H7 (cell line): ENCODE results near the gene APP. TPM values are rescaled to one million over a fixed set of nuclear protein-coding genes. Genes with fewer than 3 reads are reported as not detected.
"Not testable (repeated sequence)": the region's sequence is repeated elsewhere in the genome, so short reads cannot be mapped to it uniquely, and the experiment has no call there.

Experiments
- DNase-seq: peaks from one replicate; pipeline ENCODE4 v3.0.0; 2012
- H3K27me3 ChIP-seq: 2 replicates; pipeline ENCODE4 v1.6.0; 2011; ENCODE audit warnings: mild to moderate bottlenecking, low read length; ENCODE audit not compliant: control insufficient read depth, insufficient read depth
- H3K36me3 ChIP-seq: replicated peaks from 2 replicates; pipeline ENCODE4 v1.5.1; 2011; ENCODE audit warnings: low read length; ENCODE audit not compliant: control insufficient read depth, insufficient read depth
- H3K4me3 ChIP-seq: 2 replicates; pipeline ENCODE4 v1.5.1; 2011; ENCODE audit warnings: low read depth, mild to moderate bottlenecking, control low read depth, low read length, moderate library complexity; ENCODE audit not compliant: insufficient read depth
- total RNA-seq: library from RNA; depleted of rRNA; stranded (reverse); fragments of >200 nt; shearing (Covaris generic); gene quantifications from 2 replicates; pipeline ENCODE4 v1.2.3, GENCODE V29; 2014

APP gene
- total RNA-seq, 1 experiment from 2014 or later, result 316 TPM

DNA sequence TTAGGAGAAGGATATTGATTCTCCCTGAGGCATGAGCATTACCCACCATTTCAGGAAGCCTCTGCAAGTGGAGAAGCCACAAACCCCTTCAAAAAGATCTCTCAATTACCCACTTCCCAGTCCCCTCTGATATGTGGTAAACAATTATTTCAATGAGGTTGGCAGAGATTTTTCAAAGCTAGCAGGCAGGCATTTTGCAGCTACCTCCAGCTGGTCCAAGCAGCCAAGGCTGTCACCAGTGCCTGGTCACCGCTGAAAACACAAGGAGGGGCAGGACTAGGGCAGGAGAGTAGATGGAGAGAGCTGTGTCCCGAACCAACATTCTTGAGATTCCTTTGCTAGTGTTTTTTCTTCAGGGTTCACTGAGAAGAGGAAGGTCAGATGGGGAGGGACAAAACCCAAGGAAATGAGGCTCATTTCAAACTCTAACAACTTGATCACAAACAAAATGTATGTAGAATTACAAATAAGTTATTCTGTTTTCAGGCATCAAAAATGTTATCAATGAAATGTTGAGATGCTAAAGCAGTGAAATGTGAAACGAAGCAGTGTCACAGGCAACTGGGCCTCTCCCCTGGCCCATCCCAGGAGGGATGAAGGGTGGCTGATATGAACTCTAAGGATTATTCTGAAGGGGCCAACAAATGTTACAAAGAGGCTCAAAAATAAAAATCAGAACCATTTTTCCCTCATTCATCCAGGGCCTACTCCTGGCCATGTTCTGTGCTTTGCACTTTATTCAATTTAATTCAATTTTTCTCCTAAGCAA, 22.3 kb downstream of the APP start:
- DNase-seq, result peak; percentile 55
- H3K4me3 ChIP-seq, result no peak overlapping the region
- H3K27me3 ChIP-seq, result no peaks in the 10 kb centered on the region
- H3K36me3 ChIP-seq, result peaks cover 2% of the 10 kb centered on the region; the same call in 1 of the 2 replicates

GRCh38 chr21:26147535-26147934, 23.0 kb downstream of the APP start:
- no peak for DNase-seq
- Histone ChIP-seq H3K36me3 (peaks cover 2% of the 10 kb centered on the region; the same call in 1 of the 2 replicates), H3K27me3 (no peaks in the 10 kb centered on the region), H3K4me3 (no peak overlapping the region)

DNA sequence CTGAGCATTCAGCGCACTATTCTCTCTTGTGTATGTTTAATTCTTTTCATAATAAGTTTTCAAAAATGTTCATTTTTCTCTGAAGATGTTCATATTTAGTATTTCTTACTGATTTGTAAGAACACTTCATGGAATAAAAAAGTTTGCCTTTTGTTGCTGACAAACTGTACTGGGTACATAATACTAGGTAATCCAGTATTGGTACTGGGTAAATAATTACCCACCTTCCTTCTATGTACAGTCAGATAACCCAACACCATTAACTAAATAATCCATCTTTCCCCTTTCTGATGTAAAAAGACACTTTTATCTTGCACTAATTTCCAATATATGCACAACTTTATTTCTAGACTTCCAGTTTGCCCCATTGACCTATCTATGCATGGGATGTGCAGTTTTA, 23.9 kb downstream of the APP start:
- DNase-seq, result no peak
- H3K36me3 ChIP-seq, result peaks cover 2% of the 10 kb centered on the region; the same call in 1 of the 2 replicates
- no peak overlapping the region for H3K4me3 ChIP-seq
- no peaks in the 10 kb centered on the region for H3K27me3 ChIP-seq

DNA sequence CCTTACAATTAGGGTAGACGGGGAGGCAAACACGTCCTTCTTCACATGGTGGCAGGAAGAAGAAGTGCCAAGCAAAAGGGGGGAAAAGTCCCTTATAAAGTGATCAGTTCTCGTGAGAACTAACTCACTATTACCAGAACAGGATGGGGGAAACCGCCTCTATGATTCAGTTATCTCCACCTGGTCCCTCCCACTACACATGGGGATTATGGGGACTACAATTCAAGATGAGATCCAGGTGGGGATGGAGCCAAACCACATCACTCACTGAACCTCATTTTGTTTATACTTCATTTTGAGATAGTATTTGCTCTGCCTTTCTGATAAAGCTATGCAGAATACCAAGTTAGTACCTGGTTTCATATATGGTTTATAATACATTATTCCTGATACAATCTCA, 26.5 kb downstream of the APP start:
- no peak for DNase-seq

DNA sequence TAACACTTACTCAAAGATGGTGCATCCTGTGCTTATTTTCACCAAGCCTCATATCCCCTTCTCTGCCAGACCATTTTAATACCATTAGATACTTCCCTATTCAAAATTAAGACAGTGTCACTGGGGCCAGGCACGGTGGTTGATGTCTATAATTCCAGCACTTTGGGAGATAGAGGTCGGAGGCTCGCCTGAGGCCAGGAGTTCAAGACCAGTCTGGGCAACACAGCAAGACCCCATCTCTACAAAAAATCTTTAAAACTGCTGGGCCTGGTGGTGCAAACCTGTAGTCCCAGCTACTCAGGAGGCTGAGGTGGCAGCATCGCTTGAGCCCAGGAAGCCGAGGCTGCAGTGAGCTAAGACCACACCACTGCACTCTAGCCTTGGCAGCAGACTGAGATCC, 28.2 kb downstream of the APP start:
- Histone ChIP-seq H3K27me3 (no peaks in the 10 kb centered on the region), H3K4me3 (no peak overlapping the region), H3K36me3 (no peaks in the 10 kb centered on the region; the same call in 1 of the 2 replicates)
- no peak for DNase-seq

More for the DNA sequence above, 26.5 kb downstream of the APP start:
- peaks cover 2% of the 10 kb centered on the region; the same call in 1 of the 2 replicates for H3K36me3 ChIP-seq
- H3K27me3 ChIP-seq, result no peaks in the 10 kb centered on the region
- H3K4me3 ChIP-seq, result no peak overlapping the region

DNA sequence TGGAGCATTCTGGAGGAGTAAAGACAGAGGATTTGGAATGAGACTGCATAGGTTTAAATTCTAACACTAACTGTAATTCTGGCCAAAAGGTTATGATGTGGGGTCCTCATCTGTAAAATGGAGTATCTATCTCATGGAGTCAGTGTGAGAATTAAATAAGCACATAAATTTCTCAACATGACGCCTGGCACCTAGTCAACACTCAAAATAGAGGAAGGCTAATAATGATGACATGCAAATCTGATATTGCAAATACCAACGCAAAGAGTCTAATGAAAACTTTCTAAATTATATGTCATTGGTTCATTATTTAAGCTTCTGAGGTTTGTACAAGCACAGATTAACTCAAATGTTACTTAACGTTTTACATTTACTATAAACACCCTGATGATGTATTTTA, 29.6 kb downstream of the APP start:
- DNase-seq, result no peak
- Histone ChIP-seq H3K27me3 (no peaks in the 10 kb centered on the region), H3K4me3 (no peak overlapping the region), H3K36me3 (no peaks in the 10 kb centered on the region; the same call in 1 of the 2 replicates)

DNA sequence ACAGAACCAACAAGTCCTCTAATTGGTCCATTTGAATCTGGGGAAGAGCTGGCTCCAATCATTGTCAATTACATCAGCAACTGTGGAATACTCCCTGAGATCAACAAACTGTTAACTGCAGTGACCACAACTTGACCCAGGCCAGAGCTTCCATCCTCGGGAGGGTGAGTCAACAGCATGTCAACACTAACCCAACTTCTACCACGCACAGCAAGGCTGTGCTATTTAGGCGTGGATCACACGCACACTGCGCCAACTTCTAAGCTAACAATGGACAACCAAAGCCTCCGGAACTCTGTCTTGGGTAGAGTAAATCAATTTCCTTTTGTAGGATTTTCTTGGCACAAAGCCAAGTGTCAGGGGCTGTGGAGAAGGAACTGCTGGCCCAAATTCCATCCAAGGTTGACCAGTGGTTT, 30.4 kb downstream of the APP start:
- Histone ChIP-seq H3K36me3 (no peaks in the 10 kb centered on the region; the same call in 1 of the 2 replicates), H3K27me3 (no peaks in the 10 kb centered on the region), H3K4me3 (no peak overlapping the region)
- DNase-seq, result no peak

DNA sequence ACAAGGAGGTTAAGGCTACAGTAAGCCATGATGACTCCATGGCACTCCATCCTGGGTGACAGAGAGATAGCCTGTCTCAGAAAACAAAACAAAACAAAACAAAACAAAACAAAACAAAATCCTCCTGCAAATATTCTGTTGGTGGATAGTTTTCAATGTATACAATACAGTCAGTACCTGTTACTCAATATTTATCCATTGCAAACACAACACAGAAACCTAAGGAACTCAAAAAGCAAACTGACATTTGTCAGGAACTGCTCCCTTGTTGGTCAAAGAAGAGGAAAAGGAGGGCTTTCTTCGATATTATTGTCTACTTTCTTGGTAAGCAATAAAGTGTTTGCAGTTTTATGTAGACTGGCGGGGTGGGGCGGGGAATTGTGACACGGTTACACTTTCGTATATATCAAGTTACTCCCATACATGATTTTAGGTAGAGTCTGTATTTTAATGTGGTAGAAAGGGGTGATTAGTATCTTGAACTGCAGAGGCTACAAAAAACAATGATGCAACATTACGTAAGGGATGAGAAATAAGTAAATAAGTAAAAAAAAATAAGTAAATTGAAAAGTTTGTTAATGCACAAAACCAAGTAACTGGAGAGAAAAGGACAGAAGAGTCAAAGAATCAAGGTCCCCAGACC, 31.8 kb downstream of the APP start:
- Histone ChIP-seq H3K36me3 (no peaks in the 10 kb centered on the region; the same call in 1 of the 2 replicates), H3K27me3 (no peaks in the 10 kb centered on the region), H3K4me3 (no peak overlapping the region)
- no peak for DNase-seq

DNA sequence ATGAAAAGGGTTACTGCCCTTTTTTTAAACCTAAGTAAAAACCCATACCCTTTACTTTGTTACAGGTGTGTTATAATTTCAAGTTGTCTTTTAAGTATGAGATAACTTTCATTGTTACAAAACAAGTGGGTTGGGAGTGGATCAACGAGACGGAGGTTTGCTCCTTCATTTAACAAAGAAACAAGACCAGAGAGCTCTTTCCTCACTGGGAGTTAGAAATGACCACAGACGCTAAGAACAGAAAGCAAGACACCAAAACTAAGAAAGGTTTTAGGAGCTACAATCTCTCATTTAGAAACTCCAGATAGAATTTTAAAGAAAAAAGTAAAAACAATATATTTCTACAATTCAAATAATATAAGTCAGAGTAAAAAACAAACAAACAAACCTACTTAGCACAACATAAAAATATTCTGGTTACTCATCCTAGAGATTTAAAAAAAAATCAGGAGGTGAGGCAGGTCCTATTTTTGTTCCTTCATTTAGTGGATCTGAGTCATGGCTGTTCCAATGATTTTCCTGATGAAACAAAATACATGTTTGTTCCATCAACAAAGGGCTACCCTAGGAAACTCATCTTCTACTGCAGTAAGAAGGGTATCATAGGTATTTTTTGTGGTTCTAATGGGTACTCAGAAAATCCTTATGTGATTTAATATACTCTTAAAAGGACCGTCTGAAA, 33.0 kb downstream of the APP start:
- DNase-seq, result no peak
- Histone ChIP-seq H3K4me3 (no peak overlapping the region), H3K36me3 (no peaks in the 10 kb centered on the region; the same call in 1 of the 2 replicates), H3K27me3 (no peaks in the 10 kb centered on the region)

- DNase-seq, result no peak
- Histone ChIP-seq H3K27me3 (no peaks in the 10 kb centered on the region), H3K36me3 (no peaks in the 10 kb centered on the region), H3K4me3 (no peak overlapping the region)
Measured at GRCh38 chr21:26136671-26137070, 33.9 kb downstream of the APP start.

DNA sequence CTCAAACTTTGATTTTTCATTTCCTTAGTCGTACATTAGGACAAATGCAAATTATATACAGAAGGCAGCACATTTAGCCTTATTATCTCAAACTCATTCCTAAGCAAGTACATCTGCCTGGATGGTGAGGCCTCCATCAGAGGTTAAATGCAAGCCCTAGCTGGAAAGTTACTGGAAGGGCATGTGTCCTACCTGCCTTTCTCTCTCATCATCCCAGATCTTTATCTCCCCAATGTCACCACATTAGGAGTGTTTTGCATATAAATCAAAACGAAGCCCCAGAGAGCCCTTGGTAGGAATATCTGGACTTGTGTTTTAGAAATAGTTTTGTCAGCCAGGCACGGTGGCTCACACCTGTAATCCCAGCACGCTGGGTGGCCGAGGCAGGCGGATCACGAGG, 35.0 kb downstream of the APP start:
- no peak overlapping the region for H3K4me3 ChIP-seq
- DNase-seq, result no peak

DNA sequence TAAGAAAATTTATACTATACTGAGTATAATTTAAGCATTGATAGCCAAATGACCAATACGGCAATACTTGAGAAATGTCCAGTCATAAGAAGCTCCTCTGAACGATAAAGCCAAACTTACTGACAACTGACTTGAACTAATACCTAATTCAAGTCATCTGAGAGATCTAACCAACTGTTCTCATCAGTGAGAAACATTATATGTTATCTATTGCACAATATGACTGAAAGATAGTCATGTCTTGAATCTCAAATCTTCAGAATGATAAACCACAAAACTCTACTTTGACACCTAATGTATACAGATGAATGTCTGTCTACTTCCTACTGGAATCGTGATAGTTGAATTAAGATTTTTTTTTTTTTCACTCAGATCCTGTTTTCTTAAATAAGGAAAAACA, 39.0 kb downstream of the APP start:
- no peaks in the 10 kb centered on the region for H3K36me3 ChIP-seq
- DNase-seq, result no peak
- no peaks in the 10 kb centered on the region for H3K27me3 ChIP-seq
- no peak overlapping the region for H3K4me3 ChIP-seq

More for the DNA sequence above, 35.0 kb downstream of the APP start:
- Histone ChIP-seq H3K36me3 (no peaks in the 10 kb centered on the region), H3K27me3 (no peaks in the 10 kb centered on the region)

GRCh38 chr21:26131053-26131452, 39.5 kb downstream of the APP start:
- not testable (repeated sequence) for H3K27me3 ChIP-seq, DNase-seq, H3K36me3 ChIP-seq, H3K4me3 ChIP-seq

GRCh38 chr21:26130249-26130881, 40.2 kb downstream of the APP start:
- no peak for DNase-seq
- no peaks in the 10 kb centered on the region for H3K36me3 ChIP-seq
- H3K4me3 ChIP-seq, result no peak overlapping the region
- H3K27me3 ChIP-seq, result no peaks in the 10 kb centered on the region
